ENCODE measurements around the gene TRIM10.
"Not testable (repeated sequence)": the region's sequence is repeated elsewhere in the genome, so short reads cannot be mapped to it uniquely, and the experiment has no call there.

TRIM10 gene

DNA sequence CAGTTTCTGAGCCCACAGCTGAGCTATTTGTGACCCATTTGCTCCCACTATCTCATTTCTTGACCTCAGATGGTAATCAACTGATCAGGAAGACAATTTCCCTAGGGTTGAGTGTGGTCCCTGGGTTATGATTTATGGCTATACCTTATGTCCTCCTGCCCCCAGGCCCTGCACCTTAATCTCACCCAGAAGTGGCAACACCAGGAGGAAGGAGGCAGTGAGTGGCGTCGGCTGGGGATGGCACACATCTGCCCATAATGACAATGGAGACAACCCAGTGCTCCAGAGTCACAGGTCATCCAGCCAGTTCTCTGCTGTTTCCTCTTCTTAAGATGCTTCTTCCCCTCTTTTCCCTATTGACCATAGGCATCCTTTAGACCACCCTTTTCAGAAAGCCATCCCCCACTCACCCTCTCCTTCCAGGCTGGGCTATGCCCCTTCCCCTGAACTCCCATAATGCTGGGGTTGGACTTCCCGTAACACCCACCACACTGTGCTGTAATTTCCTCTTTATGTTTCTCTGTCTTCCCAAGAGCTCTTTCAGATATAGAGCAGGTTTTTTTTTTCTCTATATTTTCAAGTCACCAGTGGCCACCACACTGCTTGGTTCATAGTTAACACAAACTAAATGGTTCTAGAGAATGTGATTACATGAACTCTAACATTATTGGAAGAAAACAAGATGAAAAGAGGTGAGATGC is 8.0 kb downstream of the TRIM10 start:
- no peak for DNase-seq

DNA sequence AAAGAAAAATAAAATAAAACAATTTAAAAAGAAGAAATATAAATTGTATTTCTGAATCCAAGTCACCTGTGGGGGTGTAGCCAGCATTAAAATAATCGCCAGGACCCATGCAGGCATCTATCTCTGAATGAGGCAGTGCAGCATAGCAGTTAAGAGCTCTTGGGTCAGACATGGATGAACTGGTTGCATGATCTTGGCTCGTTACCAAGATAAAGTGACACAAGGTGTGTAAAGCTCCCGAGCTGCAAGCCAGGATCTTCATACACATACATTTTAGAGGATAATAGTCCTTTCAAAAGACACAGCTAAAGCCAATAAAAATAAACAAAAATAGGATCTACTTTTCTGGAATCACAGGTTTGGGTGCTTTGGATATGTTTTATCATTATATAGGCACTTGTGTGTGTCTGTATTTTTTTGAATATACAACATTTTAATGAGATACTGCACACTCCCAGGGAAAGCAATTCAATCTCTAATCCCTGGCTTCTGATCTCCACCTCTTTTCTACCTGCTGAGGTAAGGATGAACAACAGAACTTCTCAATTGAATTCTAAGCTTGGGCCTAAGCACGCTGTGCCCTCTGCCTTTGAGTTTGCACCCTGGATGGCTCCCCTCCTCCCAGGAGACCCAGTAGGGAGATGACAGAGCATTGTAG is 8.9 kb downstream of the TRIM10 start:
- DNase-seq = no peak

DNA sequence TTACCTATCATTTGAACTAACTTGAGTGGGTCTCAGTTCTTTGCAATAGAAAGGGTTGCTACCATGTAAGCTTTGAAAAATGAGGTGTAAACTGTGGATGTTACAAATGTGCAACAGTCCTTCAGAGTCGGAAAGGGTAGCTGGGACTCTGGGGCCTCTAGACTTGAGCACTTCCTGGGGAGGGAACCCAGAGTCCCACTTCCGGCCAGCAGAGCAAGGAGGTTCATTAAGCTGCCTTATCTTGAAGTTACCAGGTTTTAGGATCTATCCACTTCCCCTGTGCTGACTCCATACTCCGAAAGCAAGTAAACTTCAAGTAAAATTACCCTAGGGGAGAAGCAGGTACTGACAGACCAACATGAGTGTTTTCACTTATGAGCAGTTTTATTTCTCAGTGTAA is 9.4 kb downstream of the TRIM10 start:
- no peak for DNase-seq

DNA sequence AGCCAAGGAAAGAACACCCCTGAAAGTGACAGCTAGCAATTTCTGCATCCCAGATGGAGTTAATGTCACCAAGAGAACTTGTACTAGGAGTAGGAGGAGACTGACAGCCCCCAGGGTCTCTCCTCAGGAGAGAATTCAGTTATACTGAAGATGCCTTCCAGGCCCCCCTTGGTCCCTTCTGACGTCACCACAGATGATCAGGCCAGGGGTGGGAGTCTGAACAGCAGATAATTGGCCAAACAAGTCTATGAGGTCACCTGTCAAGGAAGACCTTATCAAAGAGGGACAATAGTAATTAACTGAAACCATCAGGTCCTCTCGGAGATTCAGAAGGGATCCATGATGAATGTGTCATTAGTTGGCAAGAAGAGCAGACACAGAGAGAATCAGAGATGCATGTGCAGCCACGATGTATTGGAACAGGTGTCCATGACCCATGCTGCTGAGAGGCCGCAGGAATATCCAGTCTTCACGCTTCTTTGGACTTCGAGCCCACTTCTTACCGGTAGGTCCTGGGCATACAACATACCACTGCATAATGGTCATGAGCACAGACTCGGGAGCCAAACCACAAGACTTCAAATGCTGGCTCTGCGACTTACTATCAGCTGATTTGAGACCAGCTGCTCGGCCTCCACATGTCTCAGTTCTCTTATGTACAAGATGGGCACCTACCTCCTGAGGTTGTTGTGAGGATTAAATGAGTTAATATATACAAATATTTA is 10.2 kb downstream of the TRIM10 start:
- DNase-seq = no peak

GRCh38 chr6:30149858-30150550 is 11.0 kb downstream of the TRIM10 start:
- no peak for DNase-seq

GRCh38 chr6:30149234-30149633 is 11.8 kb downstream of the TRIM10 start:
- DNase-seq = no peak

- DNase-seq = no peak
These were observed 13.9 kb downstream of the TRIM10 start for GRCh38 chr6:30147096-30147495.

DNA sequence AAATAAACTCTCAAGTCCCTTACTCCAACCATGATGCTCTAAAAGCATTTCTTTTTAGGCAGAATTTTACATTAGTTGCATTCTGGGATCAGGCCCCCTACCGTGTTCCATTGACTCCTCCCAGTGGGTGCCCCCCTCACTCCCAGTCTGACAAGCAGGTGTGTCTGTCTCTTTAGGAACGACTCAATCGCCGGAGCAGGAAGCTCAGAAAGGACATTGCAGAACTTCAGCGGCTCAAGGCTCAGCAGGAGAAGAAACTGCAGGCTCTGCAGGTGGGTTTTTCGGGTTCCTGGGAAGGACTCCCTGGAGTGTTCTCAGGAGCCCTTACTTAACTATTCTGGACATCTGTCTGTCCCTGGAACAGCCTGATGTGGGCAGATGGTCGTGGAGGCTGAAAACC is 15.2 kb downstream of the TRIM10 start:
- no peak for DNase-seq

DNA sequence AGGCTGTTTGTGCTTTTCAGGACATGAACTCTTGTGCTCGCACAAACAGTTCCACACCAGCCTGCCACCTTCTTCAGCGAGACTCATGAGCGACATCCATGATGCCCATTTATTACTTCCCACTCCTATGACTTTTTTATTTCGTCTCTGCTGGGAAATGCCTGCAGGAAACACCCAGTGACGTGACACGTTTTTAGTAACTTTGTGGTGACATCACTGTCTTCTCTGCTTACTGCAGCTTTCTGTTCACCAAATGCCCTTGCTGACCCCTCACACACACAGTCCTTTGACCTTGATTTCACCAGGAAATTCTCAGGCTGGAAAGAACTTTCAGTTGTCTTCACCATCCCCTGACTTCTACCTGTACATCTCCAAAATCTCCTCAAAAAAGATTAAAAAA is 16.2 kb downstream of the TRIM10 start:
- DNase-seq = no peak

DNA sequence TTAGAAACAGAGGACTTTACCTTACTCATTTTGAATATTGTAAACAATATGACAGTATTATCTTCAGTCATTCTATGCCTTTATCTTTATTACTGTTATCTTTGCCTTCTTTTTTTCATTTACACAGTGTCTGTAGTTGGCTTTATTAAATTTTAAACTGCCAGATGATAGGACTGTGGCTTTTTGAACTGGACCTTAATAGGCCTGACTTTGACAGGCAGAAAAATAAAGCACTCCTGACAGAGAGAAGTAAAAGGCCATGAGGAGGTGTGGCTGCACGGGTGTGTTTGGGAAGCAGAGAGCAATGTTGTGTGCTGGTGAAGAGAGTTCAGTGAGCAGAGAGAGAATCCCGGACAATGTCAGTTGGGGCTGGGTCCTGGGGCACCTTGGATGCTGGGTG is 17.2 kb downstream of the TRIM10 start:
- no peak for DNase-seq

DNA sequence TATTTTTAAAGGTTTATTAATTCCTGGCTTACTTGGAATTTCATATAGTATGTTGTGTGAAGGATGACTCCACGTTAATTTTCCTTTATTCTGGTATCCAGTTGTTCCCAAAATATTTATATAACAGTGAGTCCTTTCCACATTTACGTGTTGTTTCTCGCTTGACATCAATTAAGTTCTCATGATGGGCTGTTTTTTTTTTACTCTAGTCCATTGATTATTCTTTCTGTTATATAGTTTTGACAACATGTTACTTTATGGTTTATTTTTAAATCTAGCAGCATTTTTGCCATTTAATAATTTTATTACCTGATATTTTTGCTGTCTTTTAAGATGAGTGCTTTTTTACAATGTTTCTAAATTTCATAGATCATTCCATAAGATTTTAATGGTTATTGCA is 18.3 kb downstream of the TRIM10 start:
- DNase-seq = no peak

DNA sequence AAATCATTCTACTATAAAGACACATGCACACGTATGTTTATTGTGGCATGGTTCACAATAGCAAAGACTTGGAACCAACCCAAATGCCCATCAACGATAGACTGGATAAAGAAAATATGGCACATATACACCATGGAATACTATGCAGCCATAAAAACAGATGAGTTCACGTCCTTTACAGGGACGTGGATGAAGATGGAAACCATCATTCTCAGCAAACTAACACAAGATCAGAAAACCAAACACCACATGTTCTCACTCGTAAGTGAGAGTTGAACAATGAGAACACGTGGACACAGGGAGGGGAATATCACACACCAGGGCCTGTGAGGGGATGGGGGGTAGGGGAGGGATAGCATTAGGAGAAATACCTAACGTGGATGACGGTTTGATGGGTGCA is 20.8 kb downstream of the TRIM10 start:
- DNase-seq = not testable (repeated sequence)

DNA sequence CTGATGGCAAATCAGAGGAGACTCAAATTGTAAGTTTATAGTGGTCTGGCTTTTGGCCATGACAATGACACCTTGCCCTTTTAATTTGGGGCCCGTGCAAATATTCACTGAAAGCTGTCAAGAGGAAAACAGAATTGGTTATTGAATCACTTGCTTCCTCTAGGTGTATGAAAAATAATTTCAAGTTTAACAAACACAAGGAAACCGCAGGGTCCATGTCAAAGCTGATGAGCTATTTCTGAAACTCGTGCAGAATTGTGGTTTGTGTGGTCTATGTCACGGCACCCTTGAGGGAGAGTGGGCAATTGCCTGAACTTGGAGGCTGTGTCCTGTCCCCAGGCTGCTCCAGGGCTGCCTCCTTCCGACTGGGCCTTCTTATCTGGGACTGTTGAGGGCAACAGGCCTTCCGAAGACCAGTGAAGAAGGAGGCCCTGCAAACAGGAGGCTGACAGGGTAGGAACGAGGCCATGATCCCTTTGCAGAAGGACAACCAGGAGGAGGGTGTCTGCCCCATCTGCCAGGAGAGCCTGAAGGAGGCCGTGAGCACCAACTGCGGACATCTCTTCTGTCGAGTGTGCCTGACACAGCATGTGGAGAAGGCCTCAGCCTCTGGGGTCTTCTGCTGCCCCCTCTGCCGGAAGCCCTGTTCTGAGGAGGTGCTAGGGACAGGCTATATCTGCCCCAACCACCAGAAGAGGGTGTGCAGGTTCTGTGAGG is 24.3 kb downstream of the TRIM10 start:
- no peak for DNase-seq

GRCh38 chr6:30135757-30136156 is 25.3 kb downstream of the TRIM10 start, which contains the start of gene TRIM40:
TRIM40 (plus strand) TSS chr6:30136140; CDS start chr6:30137037, 897 bp downstream.
- no peak for DNase-seq

DNA sequence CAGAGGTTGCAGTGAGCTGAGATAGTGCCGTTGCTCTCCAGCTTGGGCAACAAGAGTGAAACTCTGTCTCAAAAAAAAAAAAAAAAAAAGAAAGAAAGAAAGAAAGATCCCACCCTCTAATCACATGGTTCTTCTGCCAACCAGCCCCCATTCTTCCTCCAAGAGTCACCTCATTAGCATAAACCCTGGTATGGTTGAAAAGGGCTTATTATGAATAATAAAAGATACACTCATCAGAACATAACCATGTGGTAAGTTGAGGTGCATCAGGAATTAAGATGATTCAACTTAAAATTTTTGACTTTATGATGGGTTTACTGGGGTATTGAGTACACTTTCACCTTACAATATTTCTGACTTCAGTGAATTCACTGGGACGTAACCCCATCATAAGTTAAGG is 25.9 kb downstream of the TRIM10 start:
- DNase-seq = no peak

DNA sequence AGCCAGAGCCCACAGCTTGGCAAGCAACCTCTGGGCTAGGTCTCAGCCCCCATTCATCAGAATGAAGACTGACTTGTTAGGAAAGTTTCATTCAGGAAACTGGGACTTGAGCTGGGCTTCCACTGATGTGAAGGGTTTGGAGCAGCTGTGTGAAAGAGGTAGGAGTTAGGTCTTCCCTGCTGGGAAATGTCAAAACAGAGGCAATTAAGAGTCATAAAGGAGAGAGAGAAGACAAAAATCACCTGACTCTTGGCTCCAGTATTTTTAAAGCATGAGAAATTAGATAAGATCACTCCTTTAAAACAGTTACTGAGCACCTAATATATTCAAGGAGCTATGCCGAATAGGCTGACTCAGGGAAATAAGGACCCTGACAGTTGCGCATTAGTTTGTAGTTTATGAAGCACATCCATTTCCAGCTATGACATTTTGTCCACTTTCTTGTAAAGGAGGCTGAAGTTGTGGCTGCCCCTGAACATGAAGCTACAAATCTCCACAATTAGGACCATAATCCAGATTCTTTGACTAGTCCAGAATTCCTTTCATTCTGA is 29.0 kb downstream of the TRIM10 start:
- no peak for DNase-seq

- no peak for DNase-seq
These were observed 29.8 kb downstream of the TRIM10 start for GRCh38 chr6:30130887-30131862.

- no peak for DNase-seq
These were observed 30.8 kb downstream of the TRIM10 start for GRCh38 chr6:30130179-30130679.

DNA sequence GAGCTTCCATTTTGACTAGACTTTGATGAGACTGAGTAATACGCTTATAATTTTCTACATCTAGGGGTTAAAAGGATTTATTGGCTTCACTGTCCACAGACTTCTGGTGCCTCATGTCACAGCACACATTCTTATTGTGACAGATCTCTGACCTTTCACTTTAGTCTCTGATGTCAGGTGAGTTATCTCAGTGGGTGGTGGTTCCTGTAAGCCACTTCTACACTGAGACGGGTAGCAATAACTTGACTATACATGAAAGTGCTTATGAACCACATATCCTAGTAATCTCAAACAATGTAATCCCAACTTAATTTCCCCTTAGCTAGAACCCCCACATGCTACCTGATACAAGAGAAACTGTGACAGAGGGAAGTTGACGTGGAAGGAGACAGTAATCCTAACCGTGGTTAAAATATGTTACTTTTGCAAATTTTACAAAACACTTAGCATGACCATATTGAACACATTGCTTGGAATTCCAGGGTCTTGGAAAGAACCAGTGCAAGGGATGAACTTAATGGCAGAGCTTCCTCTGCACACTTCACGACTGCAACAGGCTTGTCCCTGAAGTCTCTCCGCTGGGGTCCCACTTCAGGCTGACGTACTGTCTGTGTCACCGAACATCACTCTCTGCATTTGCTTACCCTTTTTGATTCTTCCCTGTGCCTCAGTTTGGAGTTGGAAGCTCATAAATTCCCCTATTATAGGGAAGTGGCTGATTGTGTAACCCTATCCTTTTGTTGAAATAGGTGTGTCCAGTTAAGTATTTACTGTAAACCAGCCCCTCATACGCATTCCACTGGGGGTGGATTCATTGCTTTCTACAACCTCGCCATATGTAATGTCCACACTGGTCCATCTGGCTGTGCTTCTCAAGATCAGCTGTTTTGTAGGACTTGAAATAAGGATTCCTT is 31.5 kb downstream of the TRIM10 start:
- DNase-seq = no peak

All from SIG-M5 (cell line).